Colonic mucosa (tissue), 4 donors: ENCODE measurements around the gene SCN8A. TPM values are rescaled to one million over a fixed set of nuclear protein-coding genes. Genes with fewer than 3 reads are reported as not detected.

Experiments
- DNase-seq: peaks from one replicate; pipeline ENCODE4 v3.0.0-alpha.2; 2020
- H3K27ac ChIP-seq: fragments of 200-600 bp; one replicate; pipeline ENCODE4 v1.8.0; 2021
- H3K27me3 ChIP-seq: fragments of 200-600 bp; one replicate; pipeline ENCODE4 v1.8.0; 2021
- H3K36me3 ChIP-seq: fragments of 200-600 bp; one replicate; pipeline ENCODE4 v1.8.0; 2021
- H3K4me1 ChIP-seq: fragments of 200-600 bp; one replicate; pipeline ENCODE4 v1.8.0; 2021; ENCODE audit warnings: mild to moderate bottlenecking
- H3K4me3 ChIP-seq: fragments of 200-600 bp; one replicate; pipeline ENCODE4 v1.8.0; 2021
- H3K9ac ChIP-seq, 2 donors: one replicate each; pipeline ENCODE4 v1.7.0; 2013; ENCODE audit warnings: control low read depth in 2 of 2, low read depth in 2 of 2, low read length in 2 of 2
- H3K9me3 ChIP-seq: fragments of 200-600 bp; one replicate; pipeline ENCODE4 v1.8.0; 2021
- intact Hi-C: fragments of 100-400 bp; cut with DNase I; formaldehyde crosslinking; loops from one replicate; pipeline ENCODE4 v1.14.1; 2022
- total RNA-seq, 2 donors: library from RNA; stranded (reverse); fragmentation: NEBNext Ultra II Directional in 1 of 2; extraction: Animal tissue kit (Norgen Biotek cat#: 25700) in 1 of 2; gene quantifications; one replicate each; pipeline ENCODE4 v1.2.1, GENCODE V29; 2021
- TF ChIP-seq, protein P1 (sequence below): fragments of 200-600 bp; IDR thresholded peaks from one replicate; pipeline ENCODE4 v1.8.0; 2022; ENCODE audit warnings: antibody characterized with exemption, mild to moderate bottlenecking
- donor health status: healthy.
- donor health status: DM: no; HTN: no; CAD: no.
- donor health status: DM: no; HTN: no; CAD: no.

The SCN8A gene
- total RNA-seq, 2 donors from 2014 or later = 4.2 to 10.0 TPM

DNA sequence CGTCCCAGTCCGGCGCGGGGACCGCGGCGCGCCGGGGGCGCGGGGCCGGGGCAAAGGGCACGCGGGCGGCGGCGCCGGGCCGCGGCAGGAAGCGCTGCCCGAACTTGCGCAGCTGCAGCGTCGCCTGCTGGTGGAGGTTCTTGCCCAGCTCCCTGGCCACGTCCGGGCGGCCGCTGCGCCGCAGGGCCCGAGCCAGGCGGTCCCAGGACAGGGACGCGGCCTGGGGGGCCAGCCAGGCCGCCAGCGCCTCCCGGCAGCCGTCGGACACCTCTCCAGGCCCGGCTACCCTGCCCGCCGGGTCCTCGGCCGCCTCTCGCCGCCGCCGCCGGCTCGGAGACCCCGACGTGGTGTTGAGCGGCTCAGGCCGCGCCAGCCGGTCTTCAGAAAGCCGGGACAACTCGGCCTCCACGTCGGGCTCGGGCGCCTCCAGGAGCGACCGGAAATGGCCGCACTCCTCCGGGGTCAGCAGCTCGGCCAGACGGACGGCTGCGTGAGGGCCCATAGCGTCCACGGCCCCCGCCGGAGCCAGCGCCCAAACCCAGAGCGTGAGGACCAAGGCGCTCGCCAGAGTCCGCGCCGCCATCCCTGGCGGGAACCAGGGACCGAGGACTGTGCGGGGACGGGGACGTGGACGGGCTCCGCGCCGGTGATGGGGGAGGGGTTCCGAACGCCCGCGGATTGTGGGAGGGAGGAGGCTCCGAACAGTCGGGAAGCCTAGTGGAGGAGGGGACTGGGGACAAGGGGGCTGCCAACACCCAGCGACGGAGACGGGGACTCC, 223.5 kb downstream of the SCN8A start:
- no peaks in the 10 kb centered on the region for H3K36me3 ChIP-seq
- peak; percentile 87 for DNase-seq
- H3K9me3 ChIP-seq = no peaks in the 10 kb centered on the region
- H3K9ac ChIP-seq = peak overlapping the region; percentile 63 to 88
- H3K4me1 ChIP-seq = no peaks in the 10 kb centered on the region
- H3K27ac ChIP-seq = peak overlapping the region; percentile 68
- TF ChIP-seq, protein P1, sequence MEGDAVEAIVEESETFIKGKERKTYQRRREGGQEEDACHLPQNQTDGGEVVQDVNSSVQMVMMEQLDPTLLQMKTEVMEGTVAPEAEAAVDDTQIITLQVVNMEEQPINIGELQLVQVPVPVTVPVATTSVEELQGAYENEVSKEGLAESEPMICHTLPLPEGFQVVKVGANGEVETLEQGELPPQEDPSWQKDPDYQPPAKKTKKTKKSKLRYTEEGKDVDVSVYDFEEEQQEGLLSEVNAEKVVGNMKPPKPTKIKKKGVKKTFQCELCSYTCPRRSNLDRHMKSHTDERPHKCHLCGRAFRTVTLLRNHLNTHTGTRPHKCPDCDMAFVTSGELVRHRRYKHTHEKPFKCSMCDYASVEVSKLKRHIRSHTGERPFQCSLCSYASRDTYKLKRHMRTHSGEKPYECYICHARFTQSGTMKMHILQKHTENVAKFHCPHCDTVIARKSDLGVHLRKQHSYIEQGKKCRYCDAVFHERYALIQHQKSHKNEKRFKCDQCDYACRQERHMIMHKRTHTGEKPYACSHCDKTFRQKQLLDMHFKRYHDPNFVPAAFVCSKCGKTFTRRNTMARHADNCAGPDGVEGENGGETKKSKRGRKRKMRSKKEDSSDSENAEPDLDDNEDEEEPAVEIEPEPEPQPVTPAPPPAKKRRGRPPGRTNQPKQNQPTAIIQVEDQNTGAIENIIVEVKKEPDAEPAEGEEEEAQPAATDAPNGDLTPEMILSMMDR = peak; percentile 40
- intact Hi-C loops = no loop called here
- peak overlapping the region; percentile 73 for H3K4me3 ChIP-seq
- no peaks in the 10 kb centered on the region for H3K27me3 ChIP-seq

DNA sequence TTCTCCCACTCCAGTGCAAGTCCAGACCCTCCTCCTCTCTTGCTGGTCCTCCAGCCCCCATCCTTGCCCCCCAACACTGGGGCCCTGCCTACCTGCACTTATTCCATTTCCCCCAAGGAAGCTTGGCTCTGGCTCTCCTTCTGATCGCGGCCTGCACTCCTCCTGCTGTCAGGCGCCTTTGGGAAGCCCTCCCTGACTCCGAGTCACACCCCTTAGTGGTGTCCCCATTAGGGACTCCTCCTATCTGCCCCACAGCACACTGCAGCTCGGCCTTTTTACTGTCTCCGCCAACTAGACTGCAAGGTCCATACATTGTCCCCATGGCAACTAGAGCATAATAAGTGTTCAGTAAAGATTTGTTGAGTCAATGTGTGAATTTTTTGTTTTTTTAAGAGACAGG, 224.5 kb downstream of the SCN8A start:
- TF ChIP-seq, protein P1 = no peak
- Histone ChIP-seq H3K4me1 (no peaks in the 10 kb centered on the region), H3K9me3 (no peaks in the 10 kb centered on the region), H3K36me3 (no peaks in the 10 kb centered on the region), H3K4me3 (no peak overlapping the region), H3K27me3 (no peaks in the 10 kb centered on the region), H3K27ac (no peak overlapping the region), H3K9ac (no peak overlapping the region)
- DNase-seq = no peak
- intact Hi-C loops = no loop called here

DNA sequence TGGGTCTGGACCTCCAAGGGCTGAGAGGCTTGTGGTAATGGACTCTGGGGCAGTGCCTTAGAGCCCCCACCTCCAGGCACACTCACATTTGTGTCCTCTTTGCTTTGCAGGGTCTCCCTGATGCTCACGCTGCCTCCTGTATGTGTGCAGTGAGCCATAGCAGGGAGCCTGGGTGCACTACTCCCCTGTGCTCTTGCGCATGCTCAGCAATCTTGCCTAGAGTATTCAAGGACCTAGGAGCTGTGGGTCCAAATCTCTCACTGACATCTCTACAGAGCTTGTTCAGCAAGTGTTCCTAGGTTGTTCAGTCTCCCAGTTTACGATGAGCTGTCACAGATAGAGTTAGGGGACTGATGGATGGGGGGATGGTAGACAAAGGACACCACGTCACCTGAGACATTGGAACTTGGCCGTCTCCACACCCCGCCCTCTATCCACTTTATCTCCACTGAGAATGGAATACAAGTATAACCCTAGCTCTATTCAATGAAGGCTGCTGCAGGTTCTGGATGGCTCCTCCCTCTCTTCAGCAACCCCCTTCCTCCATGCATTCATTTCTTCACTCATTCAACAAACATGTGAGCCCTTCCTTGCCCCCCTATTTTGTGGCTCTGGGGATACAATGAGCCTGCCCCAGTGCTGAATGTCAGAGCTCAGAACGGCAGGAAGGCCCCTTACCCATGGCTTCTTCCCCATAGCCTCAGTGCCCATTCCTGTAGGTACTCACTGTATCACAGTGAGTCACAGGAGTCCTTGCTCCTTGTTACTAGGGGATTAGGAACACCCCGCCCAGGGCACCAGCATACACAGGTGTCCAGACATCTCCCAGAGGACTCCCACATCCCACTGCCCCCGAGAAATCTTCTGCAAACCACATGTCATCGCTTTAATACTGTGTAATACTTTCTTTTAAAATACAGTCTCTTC, 226.3 kb downstream of the SCN8A start:
- H3K27me3 ChIP-seq = no peaks in the 10 kb centered on the region
- H3K27ac ChIP-seq = no peak overlapping the region
- no peak overlapping the region for H3K9ac ChIP-seq
- intact Hi-C loops = no loop called here
- TF ChIP-seq, protein P1 = no peak
- DNase-seq = no peak
- no peaks in the 10 kb centered on the region for H3K36me3 ChIP-seq
- H3K9me3 ChIP-seq = no peaks in the 10 kb centered on the region
- H3K4me3 ChIP-seq = no peak overlapping the region
- no peaks in the 10 kb centered on the region for H3K4me1 ChIP-seq

DNA sequence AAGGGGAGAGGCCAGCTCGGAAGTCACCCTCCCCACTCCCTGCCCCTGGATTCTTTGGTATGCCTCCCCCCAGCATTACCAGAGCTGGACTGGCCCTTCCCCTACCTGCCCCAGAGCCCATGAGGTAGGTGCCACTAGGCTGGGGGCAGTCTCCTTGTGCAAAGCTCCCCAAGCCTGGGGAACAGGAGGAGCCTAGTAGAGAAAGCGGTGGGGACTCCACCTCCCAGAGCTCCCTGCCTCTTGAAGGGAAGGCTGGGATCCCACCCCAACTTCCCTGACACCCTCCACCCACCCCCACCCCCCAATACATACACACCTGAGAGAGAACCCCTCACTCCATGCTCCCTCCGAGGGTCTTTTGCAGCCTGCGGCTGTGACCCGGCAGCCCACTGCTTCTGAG, 227.1 kb downstream of the SCN8A start:
- H3K27me3 ChIP-seq = no peaks in the 10 kb centered on the region
- intact Hi-C loops = no loop called here
- TF ChIP-seq, protein P1 = no peak

DNA sequence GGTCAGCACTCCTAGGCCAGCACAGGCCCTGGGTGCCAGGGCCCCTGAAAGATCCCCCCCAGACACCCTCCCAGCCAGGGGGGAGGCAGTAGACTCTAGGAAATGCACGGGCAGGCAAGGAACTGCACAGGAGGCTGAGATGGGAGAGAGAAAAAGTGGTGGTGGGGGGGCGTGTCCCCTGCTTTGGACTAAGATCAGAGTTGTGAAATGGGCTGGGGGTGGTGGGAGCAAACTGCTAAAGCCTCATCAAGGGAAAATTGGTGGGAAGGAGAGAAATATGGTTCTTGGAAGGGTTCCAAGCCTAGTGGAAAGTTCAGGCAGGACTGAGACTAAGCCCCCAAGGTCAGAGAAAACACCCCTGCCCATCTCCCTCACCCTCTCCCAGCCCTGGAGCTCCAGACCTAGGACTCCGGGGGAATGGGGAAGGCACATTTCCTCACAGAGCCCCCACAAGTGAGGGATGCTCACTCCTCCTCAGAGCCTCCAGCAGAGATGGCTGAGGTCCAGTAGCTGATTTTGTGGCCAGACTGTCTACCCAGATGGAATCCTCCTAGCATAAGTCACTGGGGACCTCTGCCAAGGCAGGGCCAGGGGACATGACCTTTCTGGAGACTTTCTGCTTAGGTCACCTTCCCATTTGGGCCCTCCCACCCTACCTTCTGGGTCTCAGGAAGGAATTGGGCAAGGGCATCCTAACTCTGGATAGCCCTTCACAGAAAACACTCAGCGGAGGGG, 227.7 kb downstream of the SCN8A start:
- Histone ChIP-seq H3K9ac (no peak overlapping the region), H3K9me3 (no peaks in the 10 kb centered on the region), H3K27ac (no peak overlapping the region), H3K27me3 (no peaks in the 10 kb centered on the region), H3K4me1 (no peaks in the 10 kb centered on the region), H3K4me3 (no peak overlapping the region), H3K36me3 (no peaks in the 10 kb centered on the region)
- DNase-seq = no peak
- intact Hi-C loops = no loop called here
- TF ChIP-seq, protein P1 = no peak

More for the DNA sequence above, 227.1 kb downstream of the SCN8A start:
- H3K27ac ChIP-seq = no peak overlapping the region
- H3K36me3 ChIP-seq = no peaks in the 10 kb centered on the region
- no peaks in the 10 kb centered on the region for H3K9me3 ChIP-seq
- H3K4me1 ChIP-seq = no peaks in the 10 kb centered on the region
- no peak overlapping the region for H3K4me3 ChIP-seq
- DNase-seq = no peak
- H3K9ac ChIP-seq = no peak overlapping the region
